Adipocyte (in vitro differentiated cells): ENCODE data around the gene COBL.
"Not testable (repeated sequence)": the region's sequence is repeated elsewhere in the genome, so short reads cannot be mapped to it uniquely, and the experiment has no call there.

Source experiments
- DNase-seq: peaks from one replicate; pipeline ENCODE4 v3.0.0-alpha.2; 2015; ENCODE audit warnings: low read depth
- H3K27me3 ChIP-seq: replicated peaks from 2 replicates; pipeline ENCODE4 v1.7.0; 2013; ENCODE audit warnings: mild to moderate bottlenecking, low read length, moderate library complexity; ENCODE audit not compliant: control insufficient read depth, insufficient read depth
- H3K36me3 ChIP-seq: 2 replicates; pipeline ENCODE4 v1.7.0; 2013; ENCODE audit warnings: low read length, mild to moderate bottlenecking, moderate library complexity; ENCODE audit not compliant: control insufficient read depth, insufficient read depth, severe bottlenecking
- H3K4me1 ChIP-seq: 2 replicates; pipeline ENCODE4 v1.7.0; 2013; ENCODE audit warnings: mild to moderate bottlenecking, low read length, moderate library complexity; ENCODE audit not compliant: control insufficient read depth, insufficient read depth
- H3K4me3 ChIP-seq: 2 replicates; pipeline ENCODE4 v1.7.0; 2013; ENCODE audit warnings: mild to moderate bottlenecking, low read length, moderate library complexity
- H3K9ac ChIP-seq: 2 replicates; pipeline ENCODE4 v1.7.0; 2013; ENCODE audit warnings: mild to moderate bottlenecking, low read length, moderate library complexity
- H3K9me3 ChIP-seq: 2 replicates; pipeline ENCODE4 v1.7.0; 2013; ENCODE audit warnings: mild to moderate bottlenecking, low read length, moderate library complexity; ENCODE audit not compliant: control insufficient read depth

Gene COBL

GRCh38 chr7:51010534-51010933, 306.1 kb downstream of the COBL start:
- H3K27me3 ChIP-seq, result no peaks in the 10 kb centered on the region
- DNase-seq, result no peak
- no peaks in the 10 kb centered on the region for H3K36me3 ChIP-seq
- no peak overlapping the region for H3K4me3 ChIP-seq
- no peak overlapping the region for H3K9ac ChIP-seq
- no peaks in the 10 kb centered on the region for H3K9me3 ChIP-seq
- H3K4me1 ChIP-seq, result peaks cover 15% of the 10 kb centered on the region

- H3K4me1 ChIP-seq, result peaks cover 15% of the 10 kb centered on the region
- H3K27me3 ChIP-seq, result no peaks in the 10 kb centered on the region
These were observed 306.7 kb downstream of the COBL start for GRCh38 chr7:51009716-51010496.

GRCh38 chr7:51007551-51008505, 308.8 kb downstream of the COBL start:
- no peak overlapping the region for H3K9ac ChIP-seq
- no peak overlapping the region for H3K4me3 ChIP-seq
- no peaks in the 10 kb centered on the region for H3K36me3 ChIP-seq
- DNase-seq, result no peak
- H3K4me1 ChIP-seq, result peaks cover 15% of the 10 kb centered on the region
- no peaks in the 10 kb centered on the region for H3K9me3 ChIP-seq
- H3K27me3 ChIP-seq, result no peaks in the 10 kb centered on the region

More at GRCh38 chr7:51009716-51010496, 306.7 kb downstream of the COBL start:
- Histone ChIP-seq H3K36me3 (no peaks in the 10 kb centered on the region), H3K4me3 (no peak overlapping the region), H3K9me3 (no peaks in the 10 kb centered on the region), H3K9ac (no peak overlapping the region)
- DNase-seq, result peak; percentile 13

GRCh38 chr7:51006483-51007235, 309.9 kb downstream of the COBL start:
- Histone ChIP-seq H3K9ac (no peak overlapping the region), H3K36me3 (no peaks in the 10 kb centered on the region), H3K9me3 (no peaks in the 10 kb centered on the region), H3K4me1 (peaks cover 15% of the 10 kb centered on the region), H3K27me3 (no peaks in the 10 kb centered on the region), H3K4me3 (no peak overlapping the region)
- DNase-seq, result no peak

GRCh38 chr7:51005074-51005473, 311.5 kb downstream of the COBL start:
- Histone ChIP-seq H3K4me3 (no peak overlapping the region), H3K36me3 (no peaks in the 10 kb centered on the region), H3K27me3 (no peaks in the 10 kb centered on the region), H3K9me3 (peaks cover 4% of the 10 kb centered on the region), H3K4me1 (peaks cover 11% of the 10 kb centered on the region), H3K9ac (no peak overlapping the region)
- DNase-seq, result no peak

- no peak overlapping the region for H3K9ac ChIP-seq
- H3K9me3 ChIP-seq, result peaks cover 4% of the 10 kb centered on the region
- no peaks in the 10 kb centered on the region for H3K4me1 ChIP-seq
- no peaks in the 10 kb centered on the region for H3K36me3 ChIP-seq
- no peak for DNase-seq
- H3K4me3 ChIP-seq, result no peak overlapping the region
- H3K27me3 ChIP-seq, result no peaks in the 10 kb centered on the region
These were observed 315.7 kb downstream of the COBL start for GRCh38 chr7:51000956-51001355.

GRCh38 chr7:50994753-50995319, 321.8 kb downstream of the COBL start:
- H3K27me3 ChIP-seq, result no peaks in the 10 kb centered on the region
- no peaks in the 10 kb centered on the region for H3K9me3 ChIP-seq
- H3K4me3 ChIP-seq, result no peak overlapping the region
- no peak overlapping the region for H3K9ac ChIP-seq
- H3K4me1 ChIP-seq, result no peaks in the 10 kb centered on the region
- H3K36me3 ChIP-seq, result no peaks in the 10 kb centered on the region
- no peak for DNase-seq

GRCh38 chr7:50990214-50990613, 326.4 kb downstream of the COBL start:
- not testable (repeated sequence) for H3K36me3 ChIP-seq, H3K27me3 ChIP-seq, DNase-seq, H3K9me3 ChIP-seq, H3K4me3 ChIP-seq, H3K4me1 ChIP-seq, H3K9ac ChIP-seq

GRCh38 chr7:50988988-50989387, 327.6 kb downstream of the COBL start:
- no peak overlapping the region for H3K4me3 ChIP-seq
- DNase-seq, result no peak
- H3K36me3 ChIP-seq, result no peaks in the 10 kb centered on the region
- H3K27me3 ChIP-seq, result no peaks in the 10 kb centered on the region
- no peaks in the 10 kb centered on the region for H3K9me3 ChIP-seq
- H3K9ac ChIP-seq, result no peak overlapping the region
- no peaks in the 10 kb centered on the region for H3K4me1 ChIP-seq

GRCh38 chr7:50988465-50988864, 328.1 kb downstream of the COBL start:
- DNase-seq, result no peak
- Histone ChIP-seq H3K27me3 (no peaks in the 10 kb centered on the region), H3K9me3 (no peaks in the 10 kb centered on the region), H3K4me3 (no peak overlapping the region), H3K36me3 (no peaks in the 10 kb centered on the region), H3K4me1 (no peaks in the 10 kb centered on the region), H3K9ac (no peak overlapping the region)
